K562 (cell line): Measurements from ENCODE around the gene PAM.

ENCODE experiments used
- CREB1 ChIP-seq, 2 experiments: sonication (generic) in 1 of 2; formaldehyde crosslinking in 1 of 2; IDR thresholded peaks; 2 replicates each; pipeline versions ENCODE4 v1.6.1 to v1.8.0; 2012 to 2022; ENCODE audit warnings: inconsistent platforms in 1 of 2, mild to moderate bottlenecking in 1 of 2, missing genetic modification reagents in 1 of 2, moderate library complexity in 1 of 2
- NR2C2 ChIP-seq, 2 experiments: fragments of 200-800 bp in 1 of 2; sonication (Bioruptor generic) in 1 of 2; sonication (generic) in 1 of 2; formaldehyde crosslinking in 1 of 2; IDR thresholded peaks; 2 replicates each; pipeline versions ENCODE4 v1.6.1 to v1.8.0; 2016 to 2022; ENCODE audit warnings: mild to moderate bottlenecking in 1 of 2, missing compliant biosample characterization in 1 of 2, missing genetic modification characterization in 1 of 2, missing genetic modification reagents in 1 of 2
- POLR3A ChIP-seq: IDR thresholded peaks from 2 replicates; pipeline ENCODE4 v1.6.1; 2011; ENCODE audit warnings: borderline replicate concordance, mild to moderate bottlenecking, moderate library complexity; ENCODE audit not compliant: insufficient read length, insufficient read depth; ENCODE audit errors: extremely low read depth
- ZKSCAN1 ChIP-seq: fragments of 150-350 bp; IDR thresholded peaks from 2 replicates; pipeline ENCODE4 v1.6.1; 2016; ENCODE audit warnings: low read depth, low read length
- TF ChIP-seq, protein P1 (sequence below), 3 experiments: IDR thresholded peaks in 2 of 3; conservative IDR thresholded peaks in 1 of 3; 2 replicates each; pipeline ENCODE4 v1.5.1; 2011 to 2012; ENCODE audit warnings: low read length in 3 of 3, mild to moderate bottlenecking in 3 of 3, control low read depth in 2 of 3, improper control_type of control experiment in 1 of 3, inconsistent platforms in 1 of 3, low read depth in 1 of 3, mixed read lengths in 1 of 3, moderate library complexity in 1 of 3; ENCODE audit not compliant: insufficient read depth in 2 of 3
- TF ChIP-seq, protein P2 (sequence below), 2 experiments: fragments of 450-650 bp; formaldehyde crosslinking in 1 of 2; IDR thresholded peaks; 2 replicates each; pipeline versions ENCODE4 v1.4.0 to v1.6.1; 2014 to 2020; ENCODE audit warnings: mild to moderate bottlenecking in 2 of 2, borderline replicate concordance in 1 of 2, low read depth in 1 of 2

DNA sequence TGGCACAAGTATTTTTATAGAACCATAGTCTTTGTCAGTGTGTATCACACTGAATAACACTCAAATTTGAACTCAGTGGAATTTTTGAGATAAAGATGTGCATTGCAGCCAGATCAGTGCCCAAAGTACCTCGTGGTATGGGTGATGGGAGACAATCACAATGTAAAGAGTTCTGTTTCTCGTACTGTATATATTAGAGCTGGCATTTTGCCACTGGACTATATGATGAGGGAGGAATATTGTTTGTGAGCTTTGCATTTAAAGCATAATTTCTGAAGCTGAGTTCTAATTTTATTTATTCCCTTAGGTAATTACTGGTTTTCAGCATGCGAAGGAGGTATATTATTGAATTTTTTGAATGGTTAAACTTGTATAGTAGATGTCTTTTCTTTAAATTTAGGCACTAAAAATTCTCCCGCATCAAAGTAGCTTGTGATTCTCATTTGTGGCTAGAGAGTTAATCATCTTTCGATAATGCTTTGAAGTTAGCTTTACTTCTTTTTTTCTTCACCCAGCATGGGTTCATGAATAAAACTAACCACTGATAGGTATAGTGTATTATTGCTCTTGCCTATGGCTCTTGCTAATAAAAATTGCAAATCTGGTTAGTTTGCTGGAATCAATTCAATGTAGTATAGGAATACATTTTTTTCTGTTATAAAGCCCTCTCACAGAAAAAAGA is 43.1 kb downstream of the PAM start:
- TF ChIP-seq NR2C2 (CRISPR knock-in tag; IDR thresholded peaks at IDR 0.05) (no peak), NR2C2 (tag; IDR thresholded peaks at IDR 0.05) (no peak), CREB1 (IDR thresholded peaks at IDR 0.05) (no peak), CREB1 (CRISPR knock-in tag; IDR thresholded peaks at IDR 0.05) (no peak), POLR3A (no peak), ZKSCAN1 (no peak)
- TF ChIP-seq, protein P1, sequence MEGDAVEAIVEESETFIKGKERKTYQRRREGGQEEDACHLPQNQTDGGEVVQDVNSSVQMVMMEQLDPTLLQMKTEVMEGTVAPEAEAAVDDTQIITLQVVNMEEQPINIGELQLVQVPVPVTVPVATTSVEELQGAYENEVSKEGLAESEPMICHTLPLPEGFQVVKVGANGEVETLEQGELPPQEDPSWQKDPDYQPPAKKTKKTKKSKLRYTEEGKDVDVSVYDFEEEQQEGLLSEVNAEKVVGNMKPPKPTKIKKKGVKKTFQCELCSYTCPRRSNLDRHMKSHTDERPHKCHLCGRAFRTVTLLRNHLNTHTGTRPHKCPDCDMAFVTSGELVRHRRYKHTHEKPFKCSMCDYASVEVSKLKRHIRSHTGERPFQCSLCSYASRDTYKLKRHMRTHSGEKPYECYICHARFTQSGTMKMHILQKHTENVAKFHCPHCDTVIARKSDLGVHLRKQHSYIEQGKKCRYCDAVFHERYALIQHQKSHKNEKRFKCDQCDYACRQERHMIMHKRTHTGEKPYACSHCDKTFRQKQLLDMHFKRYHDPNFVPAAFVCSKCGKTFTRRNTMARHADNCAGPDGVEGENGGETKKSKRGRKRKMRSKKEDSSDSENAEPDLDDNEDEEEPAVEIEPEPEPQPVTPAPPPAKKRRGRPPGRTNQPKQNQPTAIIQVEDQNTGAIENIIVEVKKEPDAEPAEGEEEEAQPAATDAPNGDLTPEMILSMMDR (IDR thresholded peaks at IDR 0.05 in 2 of 3, conservative IDR thresholded peaks at IDR 0.05 in 1 of 3; ENCODE audit: insufficient read depth in 2 of 3, low read depth in 1 of 3, low read length in 3 of 3), result no peak
- TF ChIP-seq, protein P2, sequence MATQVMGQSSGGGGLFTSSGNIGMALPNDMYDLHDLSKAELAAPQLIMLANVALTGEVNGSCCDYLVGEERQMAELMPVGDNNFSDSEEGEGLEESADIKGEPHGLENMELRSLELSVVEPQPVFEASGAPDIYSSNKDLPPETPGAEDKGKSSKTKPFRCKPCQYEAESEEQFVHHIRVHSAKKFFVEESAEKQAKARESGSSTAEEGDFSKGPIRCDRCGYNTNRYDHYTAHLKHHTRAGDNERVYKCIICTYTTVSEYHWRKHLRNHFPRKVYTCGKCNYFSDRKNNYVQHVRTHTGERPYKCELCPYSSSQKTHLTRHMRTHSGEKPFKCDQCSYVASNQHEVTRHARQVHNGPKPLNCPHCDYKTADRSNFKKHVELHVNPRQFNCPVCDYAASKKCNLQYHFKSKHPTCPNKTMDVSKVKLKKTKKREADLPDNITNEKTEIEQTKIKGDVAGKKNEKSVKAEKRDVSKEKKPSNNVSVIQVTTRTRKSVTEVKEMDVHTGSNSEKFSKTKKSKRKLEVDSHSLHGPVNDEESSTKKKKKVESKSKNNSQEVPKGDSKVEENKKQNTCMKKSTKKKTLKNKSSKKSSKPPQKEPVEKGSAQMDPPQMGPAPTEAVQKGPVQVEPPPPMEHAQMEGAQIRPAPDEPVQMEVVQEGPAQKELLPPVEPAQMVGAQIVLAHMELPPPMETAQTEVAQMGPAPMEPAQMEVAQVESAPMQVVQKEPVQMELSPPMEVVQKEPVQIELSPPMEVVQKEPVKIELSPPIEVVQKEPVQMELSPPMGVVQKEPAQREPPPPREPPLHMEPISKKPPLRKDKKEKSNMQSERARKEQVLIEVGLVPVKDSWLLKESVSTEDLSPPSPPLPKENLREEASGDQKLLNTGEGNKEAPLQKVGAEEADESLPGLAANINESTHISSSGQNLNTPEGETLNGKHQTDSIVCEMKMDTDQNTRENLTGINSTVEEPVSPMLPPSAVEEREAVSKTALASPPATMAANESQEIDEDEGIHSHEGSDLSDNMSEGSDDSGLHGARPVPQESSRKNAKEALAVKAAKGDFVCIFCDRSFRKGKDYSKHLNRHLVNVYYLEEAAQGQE (IDR thresholded peaks at IDR 0.05; ENCODE audit: borderline replicate concordance), result no peak
- TF ChIP-seq, protein P2 (CRISPR knock-in tag; IDR thresholded peaks at IDR 0.05; ENCODE audit: low read depth), result no peak
